Activated CD8-positive, alpha-beta memory T cell treated with anti-CD3 and anti-CD28 coated beads, Interleukin-2, amount 50 U/mL, for 1 hour (primary cell): Measurements from ENCODE around the gene GRK2.
"Not testable (repeated sequence)": the region's sequence is repeated elsewhere in the genome, so short reads cannot be mapped to it uniquely, and the experiment has no call there.

Source experiments
- DNase-seq: peaks from one replicate; pipeline ENCODE4 v3.0.0-alpha.2; 2020; ENCODE audit errors: extremely low read depth

The GRK2 gene

DNA sequence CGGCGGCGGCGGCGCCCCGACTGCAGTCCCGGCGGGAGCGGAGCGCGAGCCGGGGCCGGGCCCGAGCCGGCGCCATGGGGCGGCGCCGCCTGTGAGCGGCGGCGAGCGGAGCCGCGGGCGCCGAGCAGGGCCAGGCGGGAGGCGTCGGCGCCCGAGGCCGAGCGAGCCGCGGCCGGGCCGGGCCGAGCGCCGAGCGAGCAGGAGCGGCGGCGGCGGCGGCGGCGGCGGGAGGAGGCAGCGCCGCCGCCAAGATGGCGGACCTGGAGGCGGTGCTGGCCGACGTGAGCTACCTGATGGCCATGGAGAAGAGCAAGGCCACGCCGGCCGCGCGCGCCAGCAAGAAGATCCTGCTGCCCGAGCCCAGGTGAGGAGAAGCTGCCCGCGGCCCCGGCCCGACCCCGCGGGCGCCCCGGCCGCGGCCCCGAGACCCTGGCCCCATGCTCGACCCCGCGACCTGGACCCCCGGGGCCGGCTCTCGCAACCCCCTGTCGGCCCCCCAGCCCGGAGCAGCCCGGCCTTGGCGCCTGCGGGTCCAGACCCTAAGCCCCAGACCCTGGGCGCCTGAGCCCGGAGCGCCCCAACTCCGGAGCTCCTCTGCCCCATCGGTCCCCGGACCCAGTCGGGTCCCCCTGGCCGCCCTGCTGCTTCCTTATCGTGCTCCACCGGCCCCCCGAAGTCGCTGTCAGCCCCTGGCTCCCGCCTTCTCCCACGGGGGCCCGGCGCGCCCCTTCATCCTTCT lies at the start of gene GRK2:
TSS of gene GRK2 (plus strand) at position 25 of the 739 bp plus-strand sequence. CDS start at position 252, 227 bp downstream.
- DNase-seq = no peak

DNA sequence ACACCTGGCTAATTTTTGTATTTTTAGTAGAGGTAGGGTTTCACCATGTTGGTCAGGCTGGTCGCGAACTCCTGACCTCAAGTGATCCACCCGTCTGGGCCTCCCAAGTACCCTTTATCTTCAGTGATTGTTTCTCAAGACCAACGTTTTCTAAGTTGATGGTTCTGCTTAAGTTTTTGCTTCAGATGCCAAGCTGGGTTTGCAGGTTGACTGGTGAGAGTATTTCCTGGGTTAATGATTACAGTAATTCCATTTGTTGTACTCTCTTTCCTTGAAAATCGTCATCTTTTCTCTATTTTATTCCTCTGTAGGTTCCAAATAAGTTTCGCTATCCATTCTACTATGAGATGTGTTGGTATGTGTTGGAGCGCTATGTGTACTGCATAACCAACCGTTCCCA lies 38.5 kb upstream of the GRK2 start:
- DNase-seq = no peak

DNA sequence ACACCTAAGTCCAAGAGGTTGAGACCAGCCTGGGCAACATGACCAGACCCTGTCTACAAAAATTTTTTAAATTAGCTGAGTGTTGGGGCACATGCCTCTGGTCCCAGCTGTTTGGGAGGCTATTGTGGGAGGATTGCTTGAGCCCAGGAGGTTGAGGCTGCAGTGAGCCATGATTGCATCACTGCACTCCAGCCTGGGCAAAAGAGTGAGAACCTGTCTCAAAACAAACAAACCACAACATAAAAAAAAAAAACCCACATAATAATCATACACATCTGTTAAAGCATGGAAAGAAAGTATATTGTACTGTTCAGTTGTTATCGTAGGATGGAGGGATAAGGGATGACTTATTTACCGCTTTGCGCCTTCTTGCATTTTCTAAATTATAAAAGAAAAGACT lies 35.9 kb upstream of the GRK2 start:
- DNase-seq = no peak

DNA sequence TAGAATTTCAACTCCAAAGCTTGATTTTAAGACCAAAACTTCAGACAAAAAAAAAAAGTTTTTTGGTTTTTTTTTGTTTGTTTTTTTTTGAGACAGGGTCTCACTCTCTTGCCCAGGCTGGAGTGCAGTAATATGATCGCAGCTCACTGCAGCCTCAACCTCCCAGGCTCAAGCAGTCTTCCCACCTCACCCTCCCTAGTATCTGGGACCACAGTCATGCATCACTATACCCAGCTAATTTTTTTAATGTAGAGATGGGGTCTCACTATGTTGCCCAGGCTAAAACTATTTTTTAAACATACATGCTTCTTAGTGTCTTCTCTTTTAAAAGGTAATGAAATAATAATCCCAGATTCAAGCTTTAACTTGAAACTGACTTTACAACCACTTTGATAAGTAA lies 35.4 kb upstream of the GRK2 start:
- no peak for DNase-seq

DNA sequence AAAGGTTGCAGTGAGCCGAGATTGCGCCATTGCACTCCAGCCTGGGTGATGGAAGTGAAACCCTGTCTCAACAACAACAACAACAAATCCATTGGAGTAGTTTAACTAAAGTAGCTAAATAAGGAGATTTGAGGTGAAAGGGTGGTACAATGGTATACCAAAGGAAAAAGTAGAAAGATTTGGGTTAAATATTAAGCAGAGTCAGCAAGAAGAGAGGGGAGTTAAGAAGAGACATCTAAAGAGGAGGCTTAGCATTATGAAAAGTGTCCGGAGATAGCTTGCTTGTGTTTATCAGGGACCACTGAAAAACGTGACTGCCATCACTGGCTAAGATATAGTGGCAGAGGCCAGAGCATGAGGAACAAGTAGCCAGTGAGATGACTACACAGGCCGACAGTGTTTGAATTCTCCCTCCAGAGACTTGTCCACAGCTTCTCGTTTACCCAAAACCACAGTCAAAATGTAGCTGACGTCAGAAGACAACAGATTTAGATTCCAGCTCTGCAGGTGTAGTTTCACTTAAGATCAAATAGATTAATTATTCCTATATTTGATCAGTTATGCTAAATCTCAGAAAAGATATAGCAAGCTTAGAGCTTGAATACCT lies 32.6 kb upstream of the GRK2 start:
- no peak for DNase-seq

DNA sequence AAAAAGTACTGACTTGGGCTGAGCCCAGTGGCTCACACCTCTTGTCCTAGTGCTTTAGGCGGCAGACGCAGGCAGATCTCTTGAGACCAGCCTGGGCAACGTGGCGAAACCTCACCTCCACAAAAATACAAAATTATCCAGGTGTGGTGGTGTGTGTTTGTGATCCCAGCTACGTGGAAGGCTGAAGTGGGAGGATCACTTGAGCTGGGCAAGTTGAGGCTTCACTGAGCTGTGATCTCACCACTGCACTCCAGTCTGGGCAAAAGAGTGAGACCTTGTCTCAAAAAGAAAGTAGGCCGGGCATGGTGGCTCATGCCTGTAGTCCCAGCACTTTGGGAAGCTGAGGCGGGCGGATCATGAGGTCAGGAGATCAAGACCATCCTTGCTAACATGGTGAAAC lies 31.7 kb upstream of the GRK2 start:
- DNase-seq = not testable (repeated sequence)

DNA sequence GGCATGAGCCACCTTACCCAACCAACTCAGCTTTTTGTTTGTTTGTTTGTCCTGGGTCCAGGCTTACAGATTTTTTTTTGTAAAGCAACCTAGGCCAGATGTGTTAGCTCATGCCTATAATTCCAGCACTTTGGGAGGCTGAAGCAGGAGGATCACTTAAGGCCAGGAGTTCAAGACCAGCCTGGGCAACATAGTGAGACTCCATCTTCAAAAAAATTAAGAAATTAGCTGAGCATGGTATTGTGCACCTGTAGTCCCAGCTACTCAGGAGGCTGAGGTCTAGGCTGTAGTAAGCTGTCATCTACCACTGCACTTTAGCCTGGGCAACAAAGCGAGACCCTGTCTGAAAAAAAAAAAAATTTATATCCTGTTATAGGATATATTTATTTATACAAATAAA lies 28.7 kb upstream of the GRK2 start:
- DNase-seq = no peak

DNA sequence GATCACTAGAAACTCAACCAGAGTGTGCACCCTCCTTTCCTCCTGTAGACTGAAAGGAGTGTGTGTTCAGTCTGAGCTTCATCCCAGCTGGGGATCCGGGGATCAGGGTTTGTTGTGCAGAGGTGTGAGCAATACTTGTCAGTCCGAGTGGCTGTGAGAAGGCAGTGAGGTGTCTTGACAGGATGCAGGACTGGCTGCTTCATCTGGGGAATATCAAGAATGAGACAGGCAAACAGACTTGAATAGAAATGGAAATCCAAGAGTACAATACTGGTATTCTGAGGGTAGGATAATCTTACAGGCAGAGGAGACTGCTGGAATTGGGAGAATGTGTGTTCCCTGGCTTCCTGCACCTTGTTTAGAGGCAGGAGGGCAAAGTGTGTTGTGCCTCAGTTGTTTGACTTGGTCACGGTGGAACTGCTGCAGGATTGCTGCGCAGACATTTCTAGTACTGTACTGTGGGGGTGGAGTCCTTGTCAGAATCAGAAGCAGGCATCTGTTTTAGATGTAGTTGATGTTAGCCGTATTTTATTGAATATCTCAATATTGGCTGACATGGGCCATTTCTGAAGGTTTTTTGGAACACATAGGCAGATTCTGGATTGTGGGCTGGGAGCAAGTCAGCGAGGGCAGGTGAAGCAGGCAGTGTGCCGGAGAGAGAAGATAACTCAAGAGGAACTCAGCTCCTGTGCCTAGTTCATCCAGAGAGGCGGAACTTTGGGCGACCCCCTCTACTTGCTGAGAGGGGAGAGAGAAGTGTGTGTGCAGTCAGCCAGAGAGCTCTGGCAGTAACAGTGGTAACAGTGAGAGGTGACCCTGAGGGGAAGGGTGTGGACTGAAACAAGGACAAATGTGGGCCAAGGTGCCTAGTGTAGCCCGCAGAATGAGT lies 27.1 kb upstream of the GRK2 start:
- no peak for DNase-seq

DNA sequence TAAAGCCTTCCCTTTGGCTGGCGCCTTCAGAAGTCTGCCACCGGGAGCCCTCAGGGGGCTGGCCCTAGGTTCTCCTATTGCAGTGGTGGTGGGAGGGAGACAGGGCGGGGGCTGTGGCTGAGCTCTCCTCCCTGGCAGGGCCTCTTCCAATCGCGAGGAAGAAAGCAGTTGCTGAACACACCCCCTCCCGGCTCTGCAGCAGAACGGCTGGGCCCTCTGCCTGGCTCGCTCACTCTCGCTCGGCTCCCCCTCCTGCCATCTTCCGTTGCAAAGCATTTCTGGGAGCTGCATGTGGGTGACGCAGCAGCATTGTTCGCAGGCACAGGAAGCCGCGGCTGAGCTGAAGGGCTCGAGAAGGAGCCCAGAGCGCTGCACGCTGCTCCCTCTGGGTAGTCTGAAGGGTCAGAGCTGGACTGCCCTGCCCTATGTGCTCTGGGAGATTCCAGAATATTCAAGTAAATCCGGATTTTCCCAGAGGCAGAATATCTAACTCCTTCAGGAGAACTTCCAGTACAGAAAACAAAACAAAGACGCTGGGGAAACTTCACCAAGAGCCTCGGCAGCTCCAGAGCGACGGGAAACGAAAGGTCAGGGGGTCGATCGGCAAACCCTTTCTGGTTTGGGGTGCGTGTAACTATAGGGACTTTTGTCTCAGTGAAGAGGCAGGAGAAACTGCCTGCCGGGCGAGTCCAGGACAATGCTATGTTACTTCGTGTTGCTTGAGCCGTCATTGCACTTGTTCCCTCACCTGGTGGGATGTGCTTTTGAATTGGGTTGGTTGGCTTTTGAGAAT lies 26.3 kb upstream of the GRK2 start:
- DNase-seq = peak; percentile 91

DNA sequence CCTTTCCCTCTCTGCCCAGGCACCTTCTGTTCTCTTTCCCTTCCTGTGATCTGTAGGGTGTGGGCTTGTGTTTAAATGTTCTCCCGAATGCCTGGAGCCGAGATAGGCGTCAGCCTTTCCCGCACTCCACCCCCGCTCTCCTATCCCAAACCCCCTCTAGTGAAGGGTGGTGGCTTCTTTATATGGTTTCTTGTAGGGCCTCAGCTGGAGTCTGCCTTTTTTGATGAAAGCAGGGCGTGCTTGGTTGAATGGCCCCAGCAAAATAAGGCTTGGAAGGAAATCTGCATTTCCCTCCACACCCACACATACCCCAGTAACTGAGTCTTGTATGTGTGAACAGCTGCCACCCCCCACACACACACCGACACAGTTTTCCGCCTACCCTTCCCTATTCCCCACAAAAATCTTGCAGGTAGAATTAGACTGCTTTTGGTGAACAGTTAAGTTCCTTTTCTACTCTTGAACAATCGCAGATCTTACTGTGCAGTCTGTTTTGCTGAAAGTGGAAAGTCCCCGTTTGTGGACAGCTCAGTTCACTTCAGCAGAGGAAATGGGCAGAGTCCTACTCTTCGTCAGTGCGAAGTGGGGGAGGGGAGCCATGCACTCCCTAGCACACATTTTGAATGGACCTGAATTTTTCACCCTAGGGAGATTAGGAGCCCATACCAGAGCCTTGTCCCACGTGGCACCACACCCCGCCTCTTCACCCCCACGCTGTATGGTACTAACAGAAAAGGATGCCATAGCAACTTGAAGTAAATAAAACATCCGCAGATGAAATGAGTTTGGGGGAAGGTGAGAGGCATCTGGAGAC lies 25.5 kb upstream of the GRK2 start:
- DNase-seq = peak; percentile 78

DNA sequence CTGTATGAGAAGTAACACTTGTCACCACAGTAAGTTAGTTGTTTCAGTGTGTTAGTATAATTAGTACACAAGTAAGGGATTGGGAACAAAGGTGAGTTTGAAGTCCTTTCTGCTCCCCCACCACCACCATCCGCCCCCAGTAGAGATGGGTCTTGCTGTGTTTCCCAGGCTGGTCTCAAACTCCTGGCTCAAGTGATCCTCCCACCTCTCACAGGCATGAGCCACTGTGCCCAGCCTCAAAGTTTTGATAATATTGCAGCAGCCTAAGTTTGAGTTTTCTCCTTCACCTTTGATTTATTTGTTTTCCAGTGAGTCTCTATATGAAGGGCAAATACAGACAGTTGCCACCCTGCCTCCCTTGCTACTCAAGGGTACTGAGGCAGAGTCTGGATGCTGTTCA lies 23.7 kb upstream of the GRK2 start:
- no peak for DNase-seq

DNA sequence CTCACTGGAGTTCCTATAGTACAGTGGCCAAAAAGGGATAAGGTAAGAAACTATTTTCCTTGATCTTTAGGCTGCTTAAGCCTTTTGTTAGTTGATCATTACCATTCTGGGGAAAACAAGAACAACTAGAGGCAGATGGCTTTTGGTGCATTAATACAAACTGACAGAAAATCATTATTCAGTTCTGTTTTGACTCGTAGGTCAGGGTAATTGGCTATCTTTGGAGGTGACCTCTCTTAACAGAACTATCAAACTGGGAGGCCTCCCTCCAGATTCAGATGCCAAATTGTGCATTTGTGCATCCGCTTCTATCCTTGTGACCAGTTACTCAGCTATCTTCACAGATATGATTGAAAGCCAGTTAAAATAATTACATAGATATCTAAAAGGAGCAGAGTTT lies 23.2 kb upstream of the GRK2 start:
- DNase-seq = no peak

DNA sequence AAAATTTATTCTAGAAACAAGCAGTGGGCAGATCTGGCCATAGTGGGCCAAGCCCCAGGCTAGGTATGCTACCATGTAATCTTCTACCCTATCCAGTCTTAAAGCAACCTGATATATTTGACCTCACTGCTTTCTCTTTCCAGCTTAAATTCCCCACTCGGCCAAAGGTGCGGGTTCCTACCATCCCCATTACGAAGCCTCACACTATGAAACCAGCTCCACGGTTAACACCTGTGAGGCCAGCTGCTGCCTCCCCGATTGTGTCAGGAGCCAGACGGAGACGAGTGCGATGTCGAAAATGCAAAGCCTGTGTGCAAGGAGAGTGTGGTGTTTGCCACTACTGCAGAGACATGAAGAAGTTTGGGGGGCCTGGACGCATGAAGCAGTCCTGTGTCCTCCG lies 21.2 kb upstream of the GRK2 start:
- DNase-seq = no peak

DNA sequence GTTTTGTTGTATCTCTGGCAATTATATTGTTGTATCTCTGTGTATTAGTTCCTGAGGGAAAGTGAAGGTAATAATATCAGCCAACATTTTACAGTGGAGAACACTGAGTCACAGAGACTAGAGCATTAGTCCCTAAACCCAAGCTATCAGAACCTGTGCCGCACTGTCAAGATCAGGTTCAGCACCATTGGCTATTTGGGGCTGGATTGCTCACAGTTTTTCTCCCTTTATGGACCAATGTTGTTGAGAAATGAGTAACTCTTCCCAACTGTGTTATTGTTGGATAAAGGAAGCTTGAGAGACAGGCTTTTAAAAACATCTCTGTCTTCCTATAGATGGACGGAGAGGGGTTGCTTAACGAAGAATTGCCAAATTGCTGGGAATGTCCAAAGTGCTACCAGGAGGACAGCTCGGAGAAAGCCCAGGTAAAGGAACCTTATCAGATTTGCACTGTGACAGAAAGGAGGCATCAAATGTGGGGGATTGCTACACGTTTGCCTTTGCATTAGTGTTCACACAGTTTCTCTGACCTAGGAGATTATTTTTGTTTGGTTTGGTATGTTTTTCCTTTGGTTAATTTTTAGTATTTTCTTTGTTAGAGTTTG lies 18.2 kb upstream of the GRK2 start:
- no peak for DNase-seq

DNA sequence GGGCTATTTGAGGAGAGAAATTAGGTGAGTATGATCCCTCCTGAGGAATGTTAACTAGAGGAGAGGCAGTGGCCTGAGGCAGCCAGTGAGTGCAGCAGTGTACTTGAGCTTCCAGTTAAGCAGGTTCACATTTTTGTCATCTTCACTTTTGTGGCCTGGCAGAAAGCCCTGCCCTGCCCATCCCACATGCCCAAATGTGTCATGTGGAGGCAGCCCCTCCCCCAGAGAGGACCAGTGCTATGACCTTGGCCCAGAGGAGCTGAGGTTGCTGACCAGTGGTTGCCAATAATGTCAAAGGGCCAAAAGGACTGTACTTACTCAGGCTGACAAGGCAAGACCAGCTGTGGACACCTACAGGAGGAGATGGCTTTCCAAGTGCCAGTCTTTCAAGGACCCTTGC lies 17.6 kb upstream of the GRK2 start:
- no peak for DNase-seq

DNA sequence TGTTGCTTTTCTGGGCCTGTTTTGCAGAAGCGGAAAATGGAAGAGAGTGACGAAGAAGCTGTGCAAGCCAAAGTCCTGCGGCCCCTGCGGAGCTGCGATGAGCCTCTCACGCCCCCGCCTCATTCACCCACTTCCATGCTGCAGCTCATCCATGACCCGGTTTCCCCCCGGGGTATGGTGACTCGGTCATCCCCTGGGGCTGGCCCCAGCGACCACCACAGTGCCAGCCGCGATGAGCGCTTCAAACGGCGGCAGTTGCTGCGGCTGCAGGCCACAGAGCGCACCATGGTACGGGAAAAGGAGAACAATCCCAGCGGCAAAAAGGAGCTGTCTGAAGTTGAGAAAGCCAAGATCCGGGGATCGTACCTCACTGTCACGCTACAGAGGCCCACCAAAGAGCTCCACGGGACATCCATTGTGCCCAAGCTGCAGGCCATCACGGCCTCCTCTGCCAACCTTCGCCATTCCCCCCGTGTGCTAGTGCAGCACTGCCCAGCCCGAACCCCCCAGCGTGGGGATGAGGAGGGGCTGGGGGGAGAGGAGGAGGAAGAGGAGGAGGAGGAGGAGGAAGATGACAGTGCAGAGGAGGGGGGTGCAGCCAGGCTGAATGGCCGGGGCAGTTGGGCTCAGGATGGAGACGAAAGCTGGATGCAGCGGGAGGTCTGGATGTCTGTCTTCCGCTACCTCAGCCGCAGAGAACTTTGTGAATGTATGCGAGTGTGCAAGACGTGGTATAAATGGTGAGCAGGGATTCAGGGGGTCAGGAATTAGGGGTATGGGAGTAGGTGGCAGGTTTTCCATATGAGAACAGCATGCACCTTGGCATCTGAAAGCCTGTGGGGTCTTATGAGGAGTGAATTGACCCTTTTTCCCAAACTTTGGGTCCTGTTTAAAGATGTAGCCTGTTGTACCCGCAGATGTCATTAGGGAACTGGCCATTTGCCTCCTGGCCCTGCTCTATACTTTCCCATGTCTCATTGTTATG lies 15.9 kb upstream of the GRK2 start:
- DNase-seq = no peak

DNA sequence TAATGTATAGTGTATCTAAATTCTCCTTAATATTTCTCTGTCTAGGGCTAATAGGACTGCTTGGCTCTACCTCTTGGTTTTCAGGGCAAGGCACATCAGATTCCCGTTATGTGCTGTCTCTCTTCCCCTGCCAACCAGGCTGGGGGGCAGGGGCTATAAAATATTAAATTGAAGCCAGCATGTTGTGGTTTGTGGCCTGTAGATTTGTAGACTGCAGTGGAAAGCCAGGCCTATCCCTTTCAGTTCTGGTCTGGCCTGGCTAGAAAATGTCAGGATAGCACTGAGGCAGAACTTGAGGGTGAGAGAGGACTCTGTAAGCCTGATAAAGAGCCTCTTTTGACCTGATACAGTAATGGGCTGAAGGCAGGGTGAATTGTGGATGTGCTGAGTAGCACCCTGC lies 14.4 kb upstream of the GRK2 start:
- no peak for DNase-seq

DNA sequence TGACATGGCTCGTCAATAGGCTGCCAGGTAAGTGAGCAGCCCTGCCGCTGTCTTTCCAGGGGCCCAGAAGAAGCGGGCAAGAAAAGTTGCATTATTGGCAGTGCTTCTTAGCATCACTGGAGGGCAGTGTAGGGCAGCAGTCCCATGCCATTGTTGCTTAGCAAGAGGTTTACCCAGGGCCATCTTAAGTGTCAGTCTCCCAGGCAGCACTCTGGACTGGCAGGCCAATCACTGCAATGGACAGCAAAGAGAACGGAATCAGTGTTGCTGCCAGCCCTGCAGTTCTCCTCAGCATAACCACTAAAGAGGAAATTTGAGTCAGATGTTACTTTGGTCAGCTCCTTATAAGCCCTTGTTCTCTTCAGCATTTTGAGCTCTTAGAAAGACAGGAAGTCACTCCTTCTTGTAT lies 13.4 kb upstream of the GRK2 start:
- DNase-seq = no peak

DNA sequence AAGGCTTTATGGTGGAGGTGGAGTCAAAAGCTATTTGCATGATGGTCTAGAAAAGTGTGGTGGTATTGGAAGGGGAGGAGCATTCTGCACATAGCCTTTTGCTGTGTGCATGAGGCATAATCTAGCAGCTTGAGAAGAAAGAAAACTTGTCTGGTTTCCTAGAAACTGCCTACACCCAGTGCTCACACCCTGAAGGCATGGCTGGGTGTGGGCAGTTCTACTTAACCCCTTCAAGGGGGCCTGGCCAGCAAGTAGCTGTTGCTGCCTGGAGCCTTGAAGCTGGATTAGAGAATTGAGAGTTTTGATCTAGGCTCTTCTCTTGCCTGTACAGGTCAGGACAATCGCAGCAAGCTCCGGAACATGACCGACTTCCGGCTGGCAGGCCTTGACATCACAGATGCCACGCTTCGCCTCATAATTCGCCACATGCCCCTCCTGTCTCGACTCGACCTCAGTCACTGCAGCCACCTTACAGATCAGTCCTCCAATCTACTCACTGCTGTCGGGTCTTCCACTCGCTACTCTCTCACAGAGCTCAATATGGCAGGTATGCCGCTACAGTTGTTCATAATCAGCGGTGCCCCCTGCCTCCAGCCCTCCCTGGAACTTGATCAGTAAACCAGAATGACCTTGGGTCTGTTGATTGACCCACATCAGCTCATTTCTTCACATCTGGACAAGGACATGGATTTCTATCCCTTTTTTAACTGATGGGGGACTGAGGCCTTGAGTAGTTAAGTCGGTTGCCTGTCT lies 12.2 kb upstream of the GRK2 start:
- no peak for DNase-seq
